ENCODE results near the gene CFAP58. TPM values are rescaled to one million over a fixed set of nuclear protein-coding genes. Genes with fewer than 3 reads are reported as not detected.

CFAP58 gene
- total RNA-seq, 2 donors from 2014 or later, result 3.5 to 4.8 TPM

DNA sequence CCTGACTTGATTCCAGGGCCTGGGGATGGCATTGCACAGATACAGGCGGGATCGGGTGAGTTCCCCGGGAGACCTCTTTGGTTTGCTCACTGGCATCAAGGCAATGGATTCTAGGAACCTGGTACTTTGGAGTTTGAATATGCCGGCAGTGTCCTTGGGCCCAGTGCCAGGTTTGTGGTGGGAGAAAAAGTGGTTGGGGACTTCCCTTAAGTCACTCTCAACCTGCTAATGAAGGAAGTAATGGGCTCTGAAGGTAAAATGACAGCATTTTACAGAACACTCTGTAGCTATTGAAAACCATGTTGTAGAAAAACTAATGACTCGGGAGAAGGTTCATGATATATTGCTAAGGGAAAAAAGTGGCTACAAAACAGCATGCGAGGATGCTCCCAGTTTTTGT lies 129.9 kb downstream of the CFAP58 start:
- Histone ChIP-seq H3K27me3 (no peaks in the 10 kb centered on the region), H3K4me3 (no peak overlapping the region), H3K9me3 (no peaks in the 10 kb centered on the region), H3K4me1 (peaks cover 0 to 5% of the 10 kb centered on the region in 2 donors), H3K36me3 (no peaks in the 10 kb centered on the region), H3K27ac (no peak overlapping the region)
- TF ChIP-seq, protein P1, sequence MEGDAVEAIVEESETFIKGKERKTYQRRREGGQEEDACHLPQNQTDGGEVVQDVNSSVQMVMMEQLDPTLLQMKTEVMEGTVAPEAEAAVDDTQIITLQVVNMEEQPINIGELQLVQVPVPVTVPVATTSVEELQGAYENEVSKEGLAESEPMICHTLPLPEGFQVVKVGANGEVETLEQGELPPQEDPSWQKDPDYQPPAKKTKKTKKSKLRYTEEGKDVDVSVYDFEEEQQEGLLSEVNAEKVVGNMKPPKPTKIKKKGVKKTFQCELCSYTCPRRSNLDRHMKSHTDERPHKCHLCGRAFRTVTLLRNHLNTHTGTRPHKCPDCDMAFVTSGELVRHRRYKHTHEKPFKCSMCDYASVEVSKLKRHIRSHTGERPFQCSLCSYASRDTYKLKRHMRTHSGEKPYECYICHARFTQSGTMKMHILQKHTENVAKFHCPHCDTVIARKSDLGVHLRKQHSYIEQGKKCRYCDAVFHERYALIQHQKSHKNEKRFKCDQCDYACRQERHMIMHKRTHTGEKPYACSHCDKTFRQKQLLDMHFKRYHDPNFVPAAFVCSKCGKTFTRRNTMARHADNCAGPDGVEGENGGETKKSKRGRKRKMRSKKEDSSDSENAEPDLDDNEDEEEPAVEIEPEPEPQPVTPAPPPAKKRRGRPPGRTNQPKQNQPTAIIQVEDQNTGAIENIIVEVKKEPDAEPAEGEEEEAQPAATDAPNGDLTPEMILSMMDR (IDR thresholded peaks at IDR 0.05), result no peak
- no peak for DNase-seq (ENCODE audit: low spot score)

DNA sequence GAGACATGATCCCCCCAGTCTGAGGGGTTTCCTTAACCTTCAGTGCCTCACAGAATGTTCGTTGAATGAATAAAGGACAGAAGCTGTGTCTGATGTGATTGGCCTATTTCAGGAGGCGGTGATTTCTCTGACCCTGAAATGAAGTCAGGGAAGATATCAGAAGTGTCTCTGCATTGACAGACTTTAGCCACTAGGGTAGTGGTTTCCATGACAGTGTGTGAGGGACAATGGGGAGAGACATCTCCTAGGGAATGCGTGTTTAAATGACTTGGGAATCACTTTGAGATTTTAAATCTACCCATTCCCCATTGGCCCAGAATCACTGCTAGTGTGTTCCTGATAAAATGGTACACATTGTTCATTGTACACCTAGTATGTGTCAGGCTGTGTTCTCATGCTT lies 132.0 kb downstream of the CFAP58 start:
- DNase-seq (ENCODE audit: low spot score), result no peak
- Histone ChIP-seq H3K36me3 (no peaks in the 10 kb centered on the region), H3K27ac (no peak overlapping the region), H3K4me3 (no peak overlapping the region), H3K4me1 (peaks cover 0 to 5% of the 10 kb centered on the region in 2 donors), H3K9me3 (no peaks in the 10 kb centered on the region), H3K27me3 (no peaks in the 10 kb centered on the region)
- TF ChIP-seq, protein P1 (IDR thresholded peaks at IDR 0.05), result no peak

DNA sequence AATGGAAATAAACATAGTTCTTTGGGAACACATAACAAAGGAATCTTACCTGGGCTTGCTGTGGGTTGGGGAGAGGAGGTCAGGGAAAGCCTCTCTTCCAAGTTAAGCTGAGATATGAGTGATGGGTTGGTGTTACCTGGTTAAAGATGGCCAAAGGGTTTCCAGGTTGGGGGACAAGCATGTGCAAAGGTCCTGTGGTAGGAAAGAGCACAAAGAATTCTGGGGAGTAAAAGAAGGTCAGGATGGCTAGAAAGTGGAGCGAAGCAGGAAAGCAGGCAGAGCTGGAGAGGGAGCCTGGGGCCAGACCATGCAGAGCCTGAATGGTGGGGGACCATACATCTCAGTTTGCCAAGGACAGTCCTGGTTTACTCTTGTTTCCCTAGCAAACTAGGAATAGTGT lies 133.2 kb downstream of the CFAP58 start:
- H3K4me1 ChIP-seq, result peaks cover 0 to 5% of the 10 kb centered on the region in 2 donors
- H3K27ac ChIP-seq, result no peak overlapping the region
- H3K27me3 ChIP-seq, result no peaks in the 10 kb centered on the region
- H3K36me3 ChIP-seq, result no peaks in the 10 kb centered on the region
- no peak for DNase-seq (ENCODE audit: low spot score)
- H3K4me3 ChIP-seq, result no peak overlapping the region
- TF ChIP-seq, protein P1 (IDR thresholded peaks at IDR 0.05), result no peak
- no peaks in the 10 kb centered on the region for H3K9me3 ChIP-seq

DNA sequence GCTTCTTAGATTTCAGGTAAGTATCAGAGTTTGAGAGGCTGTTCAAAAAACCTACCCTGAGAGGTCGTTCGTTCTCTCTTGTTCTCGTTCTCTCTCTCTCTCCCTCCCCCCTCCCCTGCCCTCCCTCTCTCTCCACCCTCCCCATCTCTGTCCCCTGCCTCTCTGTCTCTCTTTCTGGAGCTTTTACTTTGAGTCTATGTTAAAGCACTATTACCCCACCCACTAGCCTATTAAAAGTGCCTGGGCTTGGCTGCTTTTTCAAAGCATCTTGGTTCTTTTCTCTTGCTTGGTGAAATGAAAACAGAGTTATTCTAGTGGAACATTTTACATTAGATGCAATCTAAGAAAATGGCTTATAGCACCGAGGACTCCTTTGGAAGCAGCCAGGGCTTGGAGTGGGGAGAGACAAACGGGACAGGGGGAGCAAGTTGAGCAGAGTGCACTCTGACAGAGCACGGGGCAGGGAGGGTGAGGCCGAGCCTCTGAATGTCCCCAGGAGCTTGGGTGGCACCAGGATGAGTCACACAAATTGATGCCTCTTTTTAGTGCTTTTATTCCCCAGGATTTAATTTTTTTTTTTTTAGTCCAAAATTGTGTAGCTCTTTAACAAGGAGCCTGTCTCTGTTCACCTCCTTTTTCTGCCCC lies 134.3 kb downstream of the CFAP58 start:
- Histone ChIP-seq H3K27ac (no peak overlapping the region), H3K9me3 (no peaks in the 10 kb centered on the region), H3K27me3 (no peaks in the 10 kb centered on the region), H3K4me3 (no peak overlapping the region), H3K4me1 (peaks cover 0 to 5% of the 10 kb centered on the region in 2 donors), H3K36me3 (no peaks in the 10 kb centered on the region)
- no peak for DNase-seq (ENCODE audit: low spot score)
- TF ChIP-seq, protein P1 (IDR thresholded peaks at IDR 0.05), result no peak

DNA sequence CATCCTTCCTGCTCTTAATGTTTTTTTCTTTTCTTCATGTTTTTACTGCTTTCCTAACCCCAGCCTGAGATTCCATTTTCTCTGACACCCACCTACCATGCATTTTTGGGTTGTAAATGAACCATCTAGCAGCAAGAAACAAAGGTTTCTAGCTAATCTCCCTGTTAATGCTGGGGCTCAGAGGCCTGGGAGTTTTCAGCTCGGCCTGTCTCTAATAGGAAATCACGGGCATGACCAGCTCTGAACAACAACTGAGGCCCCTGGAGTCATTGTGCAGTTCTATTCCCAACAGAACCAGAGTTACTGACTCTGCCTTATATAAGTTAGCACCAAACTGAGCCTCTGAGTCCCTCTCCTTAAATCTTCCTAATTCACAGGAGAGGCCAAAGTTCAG lies 134.8 kb downstream of the CFAP58 start:
- H3K4me1 ChIP-seq, result peaks cover 0 to 8% of the 10 kb centered on the region in 2 donors
- no peaks in the 10 kb centered on the region for H3K36me3 ChIP-seq
- H3K27ac ChIP-seq, result no peak overlapping the region
- TF ChIP-seq, protein P1 (IDR thresholded peaks at IDR 0.05), result no peak
- H3K4me3 ChIP-seq, result no peak overlapping the region
- no peaks in the 10 kb centered on the region for H3K9me3 ChIP-seq
- no peak for DNase-seq (ENCODE audit: low spot score)
- H3K27me3 ChIP-seq, result no peaks in the 10 kb centered on the region

All from right atrium auricular region (tissue), 2 donors.